AG04450 (cell line): Measurements from ENCODE around the gene ATP6V0D1. TPM values are rescaled to one million over a fixed set of nuclear protein-coding genes. Genes with fewer than 3 reads are reported as not detected.

Experiments
- CTCF ChIA-PET: fragments of 300-600, 350-600 bp; formaldehyde crosslinking; extraction: SDS; loops from one replicate; lab custom pipeline; 2022; ENCODE audit warnings: antibody characterized with exemption, inconsistent platforms; lab: Charles Lee
- POLR2A ChIA-PET: fragments of 350-600 bp; formaldehyde crosslinking; extraction: SDS; loops from one replicate; lab custom pipeline; 2021; ENCODE audit warnings: antibody characterized with exemption, inconsistent platforms; lab: Yijun Ruan, JAX
- DNase-seq: peaks from one replicate; pipeline ENCODE4 v3.0.0-alpha.2; 2011; ENCODE audit warnings: low read depth, low spot score
- H3K27ac ChIP-seq: one replicate; pipeline ENCODE4 v1.5.1; 2012; ENCODE audit warnings: low read depth, low read length, control low read depth
- H3K27me3 ChIP-seq: one replicate; pipeline ENCODE4 v1.6.0; 2012; ENCODE audit warnings: low read length; ENCODE audit not compliant: control insufficient read depth, insufficient read depth
- H3K4me3 ChIP-seq: 2 replicates; pipeline ENCODE4 v1.5.1; 2011; ENCODE audit warnings: mild to moderate bottlenecking, low read depth, low read length, control low read depth
- H3K9me3 ChIP-seq: 2 replicates; pipeline ENCODE4 v1.5.1; 2012; ENCODE audit warnings: low read length; ENCODE audit not compliant: control insufficient read depth, insufficient read depth
- polyA plus RNA-seq: library from polyadenylated mRNA; depleted of rRNA; stranded (reverse); fragments of >200 nt; gene quantifications from 2 replicates; pipeline ENCODE4 v1.2.3, GENCODE V29; 2011
- TF ChIP-seq, protein P1 (sequence below): IDR thresholded peaks from 2 replicates; pipeline ENCODE4 v1.5.1; 2011; ENCODE audit warnings: low read depth, low read length, control low read depth, inconsistent platforms

Gene ATP6V0D1
- polyA plus RNA-seq, 1 experiment = 101 TPM

DNA sequence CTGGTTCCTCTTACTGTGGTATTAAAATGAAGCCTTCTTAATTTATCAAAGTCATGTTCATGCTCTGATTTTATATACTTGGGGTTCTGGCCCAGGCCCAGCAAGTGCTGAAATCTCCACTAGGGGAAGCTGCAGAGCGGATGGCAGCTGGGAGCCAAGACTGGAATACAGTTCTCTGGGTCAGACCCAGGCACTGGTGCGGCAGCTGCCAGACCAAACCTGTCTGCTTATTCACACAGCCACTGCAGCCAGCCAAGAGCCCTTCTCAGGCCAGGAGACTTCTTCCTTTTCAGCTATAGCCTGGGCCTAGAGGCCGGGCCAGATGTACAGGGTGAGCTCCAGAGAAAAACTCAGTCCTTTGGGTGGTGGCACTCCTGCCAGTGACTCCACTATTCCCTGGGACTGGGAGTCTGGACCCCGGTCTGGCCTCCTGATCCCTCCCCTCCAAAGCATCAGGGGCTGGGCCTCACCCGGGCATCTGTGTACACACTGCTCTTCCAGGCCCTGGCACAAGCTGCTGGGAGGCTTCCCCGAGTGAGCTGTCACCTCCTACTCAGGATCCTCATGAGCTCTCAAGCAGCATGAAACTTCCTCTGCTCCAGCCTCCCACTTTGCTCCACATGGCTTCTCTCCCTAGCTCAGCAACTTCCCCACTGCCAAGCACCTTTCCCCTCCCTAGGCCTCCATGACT lies 24.4 kb downstream of the ATP6V0D1 start:
- Histone ChIP-seq H3K27ac (peak overlapping the region; percentile 47), H3K4me3 (no peak overlapping the region), H3K9me3 (no peaks in the 10 kb centered on the region), H3K27me3 (no peaks in the 10 kb centered on the region)
- ChIA-PET CTCF (interaction anchor here (0.6 to 3.8 kb wide), 5 partner anchors 9 to 319 kb away, joined by 4 to 20 read pairs (median 8); no protein-coding TSS in a partner anchor), POLR2A (interaction anchor here (0.6 to 1.3 kb wide), 4 partner anchors 9 to 42 kb away, joined by 3 to 8 read pairs (median 4); partner anchors contain the start of gene ATP6V0D1)
- TF ChIP-seq, protein P1, sequence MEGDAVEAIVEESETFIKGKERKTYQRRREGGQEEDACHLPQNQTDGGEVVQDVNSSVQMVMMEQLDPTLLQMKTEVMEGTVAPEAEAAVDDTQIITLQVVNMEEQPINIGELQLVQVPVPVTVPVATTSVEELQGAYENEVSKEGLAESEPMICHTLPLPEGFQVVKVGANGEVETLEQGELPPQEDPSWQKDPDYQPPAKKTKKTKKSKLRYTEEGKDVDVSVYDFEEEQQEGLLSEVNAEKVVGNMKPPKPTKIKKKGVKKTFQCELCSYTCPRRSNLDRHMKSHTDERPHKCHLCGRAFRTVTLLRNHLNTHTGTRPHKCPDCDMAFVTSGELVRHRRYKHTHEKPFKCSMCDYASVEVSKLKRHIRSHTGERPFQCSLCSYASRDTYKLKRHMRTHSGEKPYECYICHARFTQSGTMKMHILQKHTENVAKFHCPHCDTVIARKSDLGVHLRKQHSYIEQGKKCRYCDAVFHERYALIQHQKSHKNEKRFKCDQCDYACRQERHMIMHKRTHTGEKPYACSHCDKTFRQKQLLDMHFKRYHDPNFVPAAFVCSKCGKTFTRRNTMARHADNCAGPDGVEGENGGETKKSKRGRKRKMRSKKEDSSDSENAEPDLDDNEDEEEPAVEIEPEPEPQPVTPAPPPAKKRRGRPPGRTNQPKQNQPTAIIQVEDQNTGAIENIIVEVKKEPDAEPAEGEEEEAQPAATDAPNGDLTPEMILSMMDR = peak; percentile 62
- DNase-seq = no peak

DNA sequence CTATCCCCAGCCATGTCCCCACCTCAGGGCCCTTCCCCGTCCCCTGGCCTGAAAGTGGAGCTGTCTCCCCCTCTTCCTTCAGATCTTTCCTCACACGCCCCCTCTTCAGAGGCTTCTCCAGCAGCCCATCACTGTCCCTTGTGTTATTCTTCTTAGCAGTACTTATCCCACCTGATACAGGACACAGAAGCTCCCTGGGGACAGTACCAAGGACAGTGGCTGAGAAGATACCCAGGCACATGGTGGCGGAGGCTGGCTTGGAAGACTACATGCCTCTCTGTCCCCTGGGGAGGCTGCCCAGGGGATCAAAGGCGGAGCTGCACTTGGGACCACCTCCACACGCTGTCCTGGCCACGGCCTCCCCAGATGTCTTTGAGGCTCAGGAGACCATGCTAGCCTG lies 26.1 kb downstream of the ATP6V0D1 start:
- DNase-seq = no peak
- TF ChIP-seq, protein P1 = no peak
- no peaks in the 10 kb centered on the region for H3K27me3 ChIP-seq
- ChIA-PET CTCF (interaction anchor here (0.6 to 3.8 kb wide), 2 partner anchors 27 to 137 kb away, joined by 3 to 20 read pairs; no protein-coding TSS in a partner anchor), POLR2A (no interaction called here)
- no peak overlapping the region for H3K4me3 ChIP-seq
- H3K9me3 ChIP-seq = no peaks in the 10 kb centered on the region
- no peak overlapping the region for H3K27ac ChIP-seq

DNA sequence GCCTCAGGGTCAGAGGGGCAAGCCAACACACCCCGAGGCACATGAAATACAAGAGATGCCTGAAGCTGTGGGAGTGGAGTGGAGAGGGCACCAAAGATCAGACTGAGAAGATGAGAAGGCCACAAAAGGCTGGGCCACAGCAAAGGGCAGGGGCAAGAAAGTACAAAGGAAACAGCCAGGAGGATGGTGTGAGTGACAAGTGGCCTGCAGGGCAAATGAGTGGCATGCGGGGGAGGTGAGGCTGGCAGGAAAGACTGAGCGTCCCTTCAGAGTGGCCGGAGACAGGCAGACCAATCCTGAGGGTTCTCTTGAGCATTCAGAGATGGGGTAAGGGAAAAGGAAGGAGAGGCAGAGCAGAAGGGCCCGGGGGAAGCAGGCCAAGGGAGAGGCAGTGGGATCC lies 26.9 kb downstream of the ATP6V0D1 start:
- CTCF ChIA-PET = interaction anchor here (3.8 kb wide), 1 partner anchor 26 kb away, joined by 20 read pairs; no protein-coding TSS in a partner anchor
- POLR2A ChIA-PET = no interaction called here
- Histone ChIP-seq H3K4me3 (no peak overlapping the region), H3K27ac (no peak overlapping the region), H3K27me3 (no peaks in the 10 kb centered on the region), H3K9me3 (no peaks in the 10 kb centered on the region)
- DNase-seq = no peak
- TF ChIP-seq, protein P1 = no peak

DNA sequence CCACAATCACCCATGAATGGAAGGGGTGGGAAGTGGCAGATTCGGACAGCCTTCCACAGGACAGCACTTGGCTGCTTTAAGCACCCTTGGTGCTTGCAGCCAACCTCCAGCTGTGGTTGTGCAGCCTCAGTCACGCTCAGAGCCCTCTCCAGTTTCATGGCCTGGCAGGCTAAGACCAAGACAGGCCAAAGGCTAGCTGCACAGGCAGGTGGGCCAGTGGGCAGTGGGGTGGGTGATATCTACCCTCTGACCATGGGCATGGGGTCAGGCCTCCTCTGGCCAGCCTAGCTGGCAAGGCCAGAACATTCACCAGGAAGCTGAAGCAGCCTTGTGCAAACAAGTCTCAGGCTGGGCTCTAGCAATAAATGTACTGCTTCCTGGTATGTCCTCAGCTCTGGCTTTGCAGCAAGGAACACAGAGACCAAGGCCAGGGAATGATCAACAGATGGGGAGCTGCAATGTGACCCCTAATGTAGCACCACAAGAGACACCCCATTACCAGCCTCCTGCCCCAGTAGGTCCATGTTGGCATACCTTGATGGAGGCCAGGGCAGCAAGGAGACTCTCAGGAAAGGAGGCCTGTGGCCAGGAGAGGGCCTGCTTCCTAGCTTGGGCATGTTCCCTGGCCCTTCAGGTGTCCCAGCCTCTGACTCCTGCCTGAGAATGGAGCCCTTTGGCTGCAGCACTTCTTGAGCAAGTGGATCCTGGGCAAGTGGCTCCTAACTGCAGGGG lies 29.1 kb downstream of the ATP6V0D1 start:
- Histone ChIP-seq H3K27me3 (no peaks in the 10 kb centered on the region), H3K27ac (no peak overlapping the region), H3K4me3 (no peak overlapping the region), H3K9me3 (no peaks in the 10 kb centered on the region)
- CTCF ChIA-PET = interaction anchor here (0.7 to 1.6 kb wide), 3 partner anchors 14 to 29 kb away, joined by 3 to 4 read pairs (median 3); partner anchors contain the start of gene ATP6V0D1
- POLR2A ChIA-PET = no interaction called here
- TF ChIP-seq, protein P1 = no peak
- no peak for DNase-seq
